ENCODE measurements around the gene GHDC. TPM values are rescaled to one million over a fixed set of nuclear protein-coding genes. Genes with fewer than 3 reads are reported as not detected.

GHDC gene
- total RNA-seq, 1 experiment from 2014 or later: 8.5 TPM

- Histone ChIP-seq H4K20me1 (ENCODE audit: control insufficient read depth, insufficient read depth, insufficient read length) (no peaks in the 10 kb centered on the region), H2AFZ (ENCODE audit: low read length) (no peak overlapping the region), H3K23me2 (ENCODE audit: insufficient read length, low read depth, low read length, poor library complexity, severe bottlenecking) (no peaks in the 10 kb centered on the region), H2AK5ac (ENCODE audit: insufficient read length, low read length) (no peak overlapping the region), H2BK15ac (ENCODE audit: low read depth, low read length) (no peak overlapping the region), H3K79me1 (ENCODE audit: insufficient read depth, low read depth, low read length, poor library complexity, severe bottlenecking) (no peaks in the 10 kb centered on the region), H4K91ac (ENCODE audit: insufficient read length, low read depth, low read length) (no peak overlapping the region), H2BK12ac (ENCODE audit: insufficient read length, low read depth, low read length) (no peak overlapping the region), H3K4ac (ENCODE audit: low read depth, low read length) (no peak overlapping the region), H2BK120ac (ENCODE audit: low read depth, low read length, poor library complexity, severe bottlenecking) (no peak overlapping the region), H3K56ac (ENCODE audit: insufficient read length, low read depth, low read length) (no peak overlapping the region), H3K9ac (ENCODE audit: extremely low read depth, insufficient read length, low read length) (no peak overlapping the region), H2BK5ac (ENCODE audit: insufficient read length, low read length) (no peak overlapping the region), H2BK20ac (ENCODE audit: low read depth, low read length, poor library complexity, severe bottlenecking) (no peak overlapping the region), H3K18ac (ENCODE audit: insufficient read length, low read depth, low read length) (no peak overlapping the region), H3K14ac (ENCODE audit: insufficient read depth, low read length) (no peak overlapping the region), H3K4me1 (ENCODE audit: insufficient read depth, low read length) (no peaks in the 10 kb centered on the region), H3T11ph (ENCODE audit: low read length) (no peak overlapping the region), H3K4me2 (ENCODE audit: insufficient read depth, insufficient read length, low read length) (no peak overlapping the region), H3K9me3 (ENCODE audit: control insufficient read depth, low read depth, low read length) (no peaks in the 10 kb centered on the region), H3K27ac (ENCODE audit: insufficient read length, low read depth, low read length) (no peak overlapping the region), H3K79me2 (ENCODE audit: insufficient read depth, low read length) (no peaks in the 10 kb centered on the region), H4K8ac (replicated peaks; ENCODE audit: insufficient read length, low read depth, low read length) (no peak overlapping the region), H4K5ac (ENCODE audit: insufficient read length, low read depth, low read length) (no peak overlapping the region), H3K27me3 (ENCODE audit: insufficient read depth, low read length) (no peaks in the 10 kb centered on the region), H3K23ac (ENCODE audit: insufficient read length, low read depth, low read length) (no peak overlapping the region)
- no peaks in the 10 kb centered on the region for H3K4me1 Mint-ChIP-seq
- no peaks in the 10 kb centered on the region for H3K27me3 Mint-ChIP-seq (ENCODE audit: low read depth)
- no peak for TF ChIP-seq CTCF (conservative IDR thresholded peaks at IDR 0.05)
- no peak overlapping the region for H3K4me3 Mint-ChIP-seq
- H3K36me3 Mint-ChIP-seq (ENCODE audit: insufficient read depth in 1 of 3, low read depth in 3 of 3): peaks cover 0 to 4% (median 3%) of the 10 kb centered on the region in 3 experiments; a peak in 4 of 7 replicates
- H3K27ac Mint-ChIP-seq: no peak overlapping the region
- WGBS (ENCODE audit: extremely low coverage, insufficient read length, low lambda C conversion rate): no CpG with 5 or more reads among the region's 5 CpGs
- DNase-seq: no peak
- no peaks in the 10 kb centered on the region for H3K9me3 Mint-ChIP-seq
Observed at GRCh38 chr17:42230225-42230624, 35.9 kb upstream of the GHDC start.
